Astrocyte (in vitro differentiated cells and primary cell): ENCODE results near the gene BRINP2. TPM values are rescaled to one million over a fixed set of nuclear protein-coding genes. Genes with fewer than 3 reads are reported as not detected.

Experiments used
- DNase-seq: peaks from one replicate; pipeline ENCODE4 v3.0.0-alpha.2; 2010; ENCODE audit warnings: low read depth
- FAIRE-seq: peaks from 2 replicates; lab custom pipeline; 2011; peaks lifted over from hg19 to GRCh38; lab: Jason Lieb, UNC
- H2AFZ ChIP-seq: 2 replicates; pipeline ENCODE4 v1.6.0; 2012; ENCODE audit warnings: low read depth, low read length, inconsistent platforms
- H3K27ac ChIP-seq: 2 replicates; pipeline ENCODE4 v1.5.1; 2011; ENCODE audit warnings: low read depth, low read length, inconsistent platforms
- H3K27me3 ChIP-seq: 2 replicates; pipeline ENCODE4 v1.6.0; 2011; ENCODE audit warnings: low read length, inconsistent platforms; ENCODE audit not compliant: insufficient read depth
- H3K36me3 ChIP-seq: 2 replicates; pipeline ENCODE4 v1.5.1; 2011; ENCODE audit warnings: low read length, inconsistent platforms; ENCODE audit not compliant: insufficient read depth
- H3K4me1 ChIP-seq: 2 replicates; pipeline ENCODE4 v1.5.1; 2011; ENCODE audit warnings: low read length, inconsistent platforms; ENCODE audit not compliant: insufficient read depth
- H3K4me2 ChIP-seq: 2 replicates; pipeline ENCODE4 v1.6.0; 2012; ENCODE audit warnings: low read length, inconsistent platforms
- H3K4me3 ChIP-seq: 2 replicates; pipeline ENCODE4 v1.5.1; 2011; ENCODE audit warnings: low read depth, mild to moderate bottlenecking, low read length, inconsistent platforms; ENCODE audit not compliant: insufficient read depth
- H3K79me2 ChIP-seq: 2 replicates; pipeline ENCODE4 v1.6.0; 2012; ENCODE audit warnings: mild to moderate bottlenecking, low read length, inconsistent platforms; ENCODE audit not compliant: insufficient read depth
- H3K9ac ChIP-seq: 2 replicates; pipeline ENCODE4 v1.6.0; 2012; ENCODE audit warnings: mild to moderate bottlenecking, low read length, inconsistent platforms
- H3K9me3 ChIP-seq: 2 replicates; pipeline ENCODE4 v1.5.1; 2012; ENCODE audit warnings: low read depth, mild to moderate bottlenecking, low read length, inconsistent platforms; ENCODE audit not compliant: insufficient read depth
- H4K20me1 ChIP-seq: 2 replicates; pipeline ENCODE4 v1.6.0; 2012; ENCODE audit warnings: low read length, inconsistent platforms; ENCODE audit not compliant: insufficient read depth
- H3K27ac Mint-ChIP-seq: one replicate; pipeline ENCODE4 v1.8.0; 2021; ENCODE audit warnings: mild to moderate bottlenecking, mixed read lengths; ENCODE audit not compliant: unreplicated experiment
- H3K27me3 Mint-ChIP-seq: one replicate; pipeline ENCODE4 v1.8.0; 2021; ENCODE audit warnings: low read depth, mixed read lengths; ENCODE audit not compliant: unreplicated experiment
- H3K36me3 Mint-ChIP-seq: one replicate; pipeline ENCODE4 v1.8.0; 2021; ENCODE audit warnings: low read depth, mixed read lengths; ENCODE audit not compliant: unreplicated experiment
- H3K4me1 Mint-ChIP-seq: one replicate; pipeline ENCODE4 v1.8.0; 2021; ENCODE audit warnings: low read depth, mixed read lengths; ENCODE audit not compliant: unreplicated experiment
- H3K4me3 Mint-ChIP-seq: one replicate; pipeline ENCODE4 v1.8.0; 2021; ENCODE audit warnings: mild to moderate bottlenecking, moderate library complexity, mixed read lengths; ENCODE audit not compliant: unreplicated experiment
- H3K9me3 Mint-ChIP-seq: one replicate; pipeline ENCODE4 v1.8.0; 2021; ENCODE audit warnings: mild to moderate bottlenecking, mixed read lengths; ENCODE audit not compliant: unreplicated experiment
- EZH2 ChIP-seq: IDR thresholded peaks from 2 replicates; pipeline ENCODE4 v1.6.1; 2012; ENCODE audit warnings: mild to moderate bottlenecking, low read length, inconsistent platforms; ENCODE audit not compliant: insufficient read depth
- total RNA-seq: library from RNA; stranded (reverse); gene quantifications from 2 replicates; pipeline ENCODE4 v1.2.1, GENCODE V29; 2021
- TF ChIP-seq, protein P1 (sequence below): IDR thresholded peaks from 2 replicates; pipeline ENCODE4 v1.5.1; 2011; ENCODE audit warnings: low read depth, mild to moderate bottlenecking, inconsistent platforms, low read length, moderate library complexity; ENCODE audit not compliant: insufficient read depth

BRINP2 gene
- total RNA-seq, 1 donor from 2014 or later = not detected

DNA sequence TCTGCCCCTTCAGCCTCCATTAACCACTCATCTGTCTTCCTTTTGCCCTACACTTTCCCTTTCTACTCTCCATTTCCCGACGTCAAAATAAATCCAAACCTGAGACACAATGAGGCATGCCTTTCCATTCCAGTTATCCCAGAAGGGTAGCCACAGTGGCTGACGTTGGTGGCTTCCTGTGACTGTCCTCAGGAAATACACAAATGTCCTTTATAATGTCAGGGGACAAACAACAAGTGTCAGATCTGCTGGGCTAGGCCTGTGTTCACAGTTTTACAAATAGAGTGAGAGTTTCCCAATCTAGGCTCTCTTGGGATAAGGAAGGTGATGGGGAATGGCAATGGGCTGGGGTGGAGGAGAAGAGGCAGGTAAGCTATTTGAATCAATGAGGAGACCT is 135.3 kb downstream of the BRINP2 start:
- DNase-seq = no peak
- H3K27ac Mint-ChIP-seq = no peak overlapping the region
- no peak overlapping the region for H3K4me3 ChIP-seq

DNA sequence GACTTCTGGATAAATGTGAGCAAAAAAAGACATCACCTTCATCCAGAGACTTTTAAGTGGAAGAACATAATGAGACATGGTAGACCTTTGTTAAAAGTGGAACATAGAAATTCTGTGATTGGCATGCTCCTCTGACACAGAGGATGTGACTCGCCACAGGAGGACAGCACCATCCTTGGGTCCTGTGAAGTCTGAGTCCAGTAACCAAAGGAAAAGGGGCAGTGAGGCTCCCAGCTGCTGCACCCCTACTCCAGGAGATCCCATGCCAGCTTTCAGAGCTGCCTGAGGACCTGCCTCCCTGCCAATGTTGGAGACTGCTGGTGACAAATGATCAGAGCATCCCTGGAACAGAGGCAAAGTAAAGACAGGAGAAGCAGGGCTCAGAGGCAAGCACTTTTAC is 136.2 kb downstream of the BRINP2 start:
- no peak for DNase-seq
- no peak overlapping the region for H3K9ac ChIP-seq
- no peak for TF ChIP-seq EZH2
- TF ChIP-seq, protein P1, sequence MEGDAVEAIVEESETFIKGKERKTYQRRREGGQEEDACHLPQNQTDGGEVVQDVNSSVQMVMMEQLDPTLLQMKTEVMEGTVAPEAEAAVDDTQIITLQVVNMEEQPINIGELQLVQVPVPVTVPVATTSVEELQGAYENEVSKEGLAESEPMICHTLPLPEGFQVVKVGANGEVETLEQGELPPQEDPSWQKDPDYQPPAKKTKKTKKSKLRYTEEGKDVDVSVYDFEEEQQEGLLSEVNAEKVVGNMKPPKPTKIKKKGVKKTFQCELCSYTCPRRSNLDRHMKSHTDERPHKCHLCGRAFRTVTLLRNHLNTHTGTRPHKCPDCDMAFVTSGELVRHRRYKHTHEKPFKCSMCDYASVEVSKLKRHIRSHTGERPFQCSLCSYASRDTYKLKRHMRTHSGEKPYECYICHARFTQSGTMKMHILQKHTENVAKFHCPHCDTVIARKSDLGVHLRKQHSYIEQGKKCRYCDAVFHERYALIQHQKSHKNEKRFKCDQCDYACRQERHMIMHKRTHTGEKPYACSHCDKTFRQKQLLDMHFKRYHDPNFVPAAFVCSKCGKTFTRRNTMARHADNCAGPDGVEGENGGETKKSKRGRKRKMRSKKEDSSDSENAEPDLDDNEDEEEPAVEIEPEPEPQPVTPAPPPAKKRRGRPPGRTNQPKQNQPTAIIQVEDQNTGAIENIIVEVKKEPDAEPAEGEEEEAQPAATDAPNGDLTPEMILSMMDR = no peak
- no peak overlapping the region for H3K27ac ChIP-seq
- no peaks in the 10 kb centered on the region for H3K36me3 ChIP-seq
- Mint-ChIP-seq H3K36me3 (no peaks in the 10 kb centered on the region), H3K27me3 (peaks cover 11% of the 10 kb centered on the region), H3K4me3 (no peak overlapping the region), H3K27ac (no peak overlapping the region), H3K9me3 (no peaks in the 10 kb centered on the region), H3K4me1 (peaks cover 17% of the 10 kb centered on the region)
- no peak for FAIRE-seq
- H3K4me1 ChIP-seq = peaks cover 5% of the 10 kb centered on the region
- H2AFZ ChIP-seq = no peak overlapping the region
- H3K4me2 ChIP-seq = no peak overlapping the region
- no peaks in the 10 kb centered on the region for H3K27me3 ChIP-seq
- no peaks in the 10 kb centered on the region for H3K79me2 ChIP-seq
- H4K20me1 ChIP-seq = no peaks in the 10 kb centered on the region
- H3K4me3 ChIP-seq = no peak overlapping the region
- H3K9me3 ChIP-seq = no peaks in the 10 kb centered on the region

More for the DNA sequence above, 135.3 kb downstream of the BRINP2 start:
- Mint-ChIP-seq H3K4me3 (no peak overlapping the region), H3K36me3 (no peaks in the 10 kb centered on the region), H3K27me3 (peaks cover 11% of the 10 kb centered on the region), H3K4me1 (peaks cover 17% of the 10 kb centered on the region), H3K9me3 (no peaks in the 10 kb centered on the region)
- no peak overlapping the region for H2AFZ ChIP-seq
- H3K9ac ChIP-seq = no peak overlapping the region
- no peaks in the 10 kb centered on the region for H3K79me2 ChIP-seq
- H3K27me3 ChIP-seq = no peaks in the 10 kb centered on the region
- no peak overlapping the region for H3K4me2 ChIP-seq
- peaks cover 5% of the 10 kb centered on the region for H3K4me1 ChIP-seq
- no peaks in the 10 kb centered on the region for H4K20me1 ChIP-seq
- no peaks in the 10 kb centered on the region for H3K9me3 ChIP-seq
- H3K27ac ChIP-seq = no peak overlapping the region
- FAIRE-seq = no peak
- TF ChIP-seq, protein P1 = no peak
- no peak for TF ChIP-seq EZH2
- no peaks in the 10 kb centered on the region for H3K36me3 ChIP-seq

DNA sequence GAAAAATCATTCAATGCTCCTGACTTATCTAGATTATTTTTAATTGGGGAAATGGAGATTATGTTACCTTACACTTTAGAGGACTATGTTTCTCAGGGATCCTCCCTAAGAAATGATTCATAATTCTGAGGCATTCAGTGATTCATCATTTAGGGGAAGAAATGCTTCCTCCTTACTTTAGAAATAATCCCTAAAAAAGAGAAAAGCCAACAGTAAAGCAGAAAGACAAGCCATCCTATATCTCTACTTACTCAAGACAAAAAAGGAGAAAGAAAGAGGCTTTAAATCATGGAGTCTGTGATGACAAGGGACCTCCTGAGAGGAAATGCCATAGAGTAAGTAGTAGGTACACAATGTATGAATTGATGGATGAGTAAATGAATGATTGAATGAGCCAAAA is 137.0 kb downstream of the BRINP2 start:
- Histone ChIP-seq H3K4me3 (no peak overlapping the region), H3K36me3 (no peaks in the 10 kb centered on the region), H3K9ac (no peak overlapping the region), H3K4me2 (peak overlapping the region; percentile 38), H3K9me3 (no peaks in the 10 kb centered on the region), H3K79me2 (no peaks in the 10 kb centered on the region), H3K27ac (no peak overlapping the region), H2AFZ (peak overlapping the region; percentile 7), H3K4me1 (peaks cover 5% of the 10 kb centered on the region), H3K27me3 (no peaks in the 10 kb centered on the region), H4K20me1 (no peaks in the 10 kb centered on the region)
- TF ChIP-seq EZH2 = no peak
- TF ChIP-seq, protein P1 = no peak
- Mint-ChIP-seq H3K36me3 (no peaks in the 10 kb centered on the region), H3K4me3 (no peak overlapping the region), H3K4me1 (peaks cover 13% of the 10 kb centered on the region), H3K27me3 (peaks cover 11% of the 10 kb centered on the region), H3K9me3 (no peaks in the 10 kb centered on the region), H3K27ac (peak overlapping the region; percentile 28)
- no peak for FAIRE-seq
- DNase-seq = peak; percentile 19
